MM.1S (cell line): ENCODE data around the gene PPOX.

Source experiments
- DNase-seq: peaks from one replicate; pipeline ENCODE4 v3.0.0-alpha.2; 2015
- H2AFZ ChIP-seq: fragments of 300-600 bp; sonication (generic); 2 replicates; pipeline ENCODE4 v1.6.0; 2016; ENCODE audit warnings: antibody characterized with exemption, low read length
- H3F3A ChIP-seq: fragments of 300-600 bp; sonication (generic); 2 replicates; pipeline ENCODE4 v1.6.1; 2016; ENCODE audit warnings: mild to moderate bottlenecking, antibody characterized with exemption, low read length, moderate library complexity, mixed read lengths; ENCODE audit not compliant: insufficient read depth
- H3K27ac ChIP-seq: fragments of 300-600 bp; sonication (generic); 2 replicates; pipeline ENCODE4 v1.5.1; 2016; ENCODE audit warnings: mild to moderate bottlenecking, low read length
- H3K27me3 ChIP-seq: fragments of 300-600 bp; sonication (generic); replicated peaks from 2 replicates; pipeline ENCODE4 v1.6.0; 2016; ENCODE audit warnings: low read length; ENCODE audit not compliant: insufficient read depth
- H3K36me3 ChIP-seq: fragments of 300-600 bp; sonication (generic); replicated peaks from 2 replicates; pipeline ENCODE4 v1.6.1; 2016; ENCODE audit warnings: mild to moderate bottlenecking, low read length, mixed read lengths; ENCODE audit not compliant: insufficient read depth
- H3K4me1 ChIP-seq: fragments of 300-600 bp; sonication (generic); 2 replicates; pipeline ENCODE4 v1.6.1; 2016; ENCODE audit warnings: low read length, mixed read lengths
- H3K4me2 ChIP-seq: fragments of 300-600 bp; sonication (generic); 2 replicates; pipeline ENCODE4 v1.6.0; 2016; ENCODE audit warnings: low read depth, low read length
- H3K4me3 ChIP-seq: fragments of 300-600 bp; sonication (generic); 2 replicates; pipeline ENCODE4 v1.5.1; 2016; ENCODE audit warnings: low read length, mixed read lengths
- H3K79me2 ChIP-seq: fragments of 300-600 bp; sonication (generic); 2 replicates; pipeline ENCODE4 v1.6.1; 2016; ENCODE audit warnings: mixed run types, low read length, mixed read lengths
- H3K9ac ChIP-seq: fragments of 300-600 bp; sonication (generic); 2 replicates; pipeline ENCODE4 v1.6.1; 2016; ENCODE audit warnings: low read length, mixed read lengths
- H3K9me2 ChIP-seq: fragments of 300-600 bp; sonication (generic); replicated peaks from 2 replicates; pipeline ENCODE4 v1.6.1; 2016; ENCODE audit warnings: mild to moderate bottlenecking, low read length, mixed read lengths; ENCODE audit not compliant: insufficient read depth
- H3K9me3 ChIP-seq: fragments of 300-600 bp; sonication (generic); replicated peaks from 2 replicates; pipeline ENCODE4 v1.6.1; 2016; ENCODE audit warnings: mild to moderate bottlenecking, low read length, mixed read lengths; ENCODE audit not compliant: insufficient read depth
- H4K20me1 ChIP-seq: fragments of 300-600 bp; sonication (generic); 2 replicates; pipeline ENCODE4 v1.6.1; 2016; ENCODE audit warnings: mild to moderate bottlenecking, low read length, moderate library complexity, mixed read lengths; ENCODE audit not compliant: insufficient read depth
- CTCF ChIP-seq: fragments of 300-600 bp; sonication (generic); IDR thresholded peaks from 2 replicates; pipeline ENCODE4 v1.5.1; 2016; ENCODE audit warnings: antibody characterized with exemption, low read length, mixed read lengths
- EZH2 ChIP-seq: fragments of 300-600 bp; sonication (generic); optimal IDR thresholded peaks from 2 replicates; pipeline ENCODE3; 2017; ENCODE audit warnings: low read depth, mild to moderate bottlenecking, antibody characterized with exemption, low read length, mixed read lengths
- EZH2phosphoT487 ChIP-seq: fragments of 300-600 bp; sonication (generic); IDR thresholded peaks from 2 replicates; pipeline ENCODE4 v1.6.1; 2018; ENCODE audit warnings: antibody characterized with exemption, low read length

The PPOX gene

GRCh38 chr1:161160671-161161145 lies 5.5 kb upstream of the PPOX start:
- no peak overlapping the region for H3K27ac ChIP-seq
- no peaks in the 10 kb centered on the region for H4K20me1 ChIP-seq
- no peak overlapping the region for H3K4me2 ChIP-seq
- H3K9me2 ChIP-seq: no peaks in the 10 kb centered on the region
- H2AFZ ChIP-seq: no peak overlapping the region
- H3K4me1 ChIP-seq: peaks cover 27% of the 10 kb centered on the region
- no peak overlapping the region for H3K4me3 ChIP-seq
- H3K9ac ChIP-seq: no peak overlapping the region
- TF ChIP-seq CTCF (no peak), EZH2phosphoT487 (no peak), EZH2 (no peak)
- H3K27me3 ChIP-seq: no peaks in the 10 kb centered on the region
- peaks cover 5% of the 10 kb centered on the region; the same call in 1 of the 2 replicates for H3K36me3 ChIP-seq
- no peak for DNase-seq
- peaks cover 23% of the 10 kb centered on the region for H3K79me2 ChIP-seq
- peaks cover 22% of the 10 kb centered on the region for H3F3A ChIP-seq
- H3K9me3 ChIP-seq: no peaks in the 10 kb centered on the region

GRCh38 chr1:161161652-161162051 lies 4.6 kb upstream of the PPOX start:
- Histone ChIP-seq H3K79me2 (peaks cover 20% of the 10 kb centered on the region), H4K20me1 (no peaks in the 10 kb centered on the region), H3K9ac (no peak overlapping the region), H3K4me1 (peaks cover 27% of the 10 kb centered on the region), H3K4me2 (no peak overlapping the region), H3K36me3 (peaks cover 5% of the 10 kb centered on the region; the same call in 1 of the 2 replicates), H3K27ac (no peak overlapping the region), H3K4me3 (no peak overlapping the region), H2AFZ (no peak overlapping the region), H3K9me3 (no peaks in the 10 kb centered on the region), H3F3A (peaks cover 29% of the 10 kb centered on the region), H3K9me2 (no peaks in the 10 kb centered on the region), H3K27me3 (no peaks in the 10 kb centered on the region)
- no peak for TF ChIP-seq CTCF
- TF ChIP-seq EZH2phosphoT487: no peak
- TF ChIP-seq EZH2: no peak
- DNase-seq: no peak

DNA sequence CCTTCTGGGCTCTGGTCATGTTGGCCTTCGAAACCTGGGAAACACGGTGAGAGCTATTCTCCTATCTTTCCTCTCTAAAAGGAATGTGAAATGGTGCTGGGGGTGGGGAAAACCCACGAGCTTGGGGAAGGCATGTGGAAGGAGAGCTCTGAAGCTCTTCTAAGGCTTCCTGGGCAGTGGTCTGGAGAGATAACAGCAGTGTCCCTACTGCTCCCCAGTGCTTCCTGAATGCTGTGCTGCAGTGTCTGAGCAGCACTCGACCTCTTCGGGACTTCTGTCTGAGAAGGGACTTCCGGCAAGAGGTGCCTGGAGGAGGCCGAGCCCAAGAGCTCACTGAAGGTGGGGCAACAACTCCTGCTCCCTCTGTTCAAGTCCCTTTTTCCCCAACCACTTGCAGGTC lies 4.2 kb upstream of the PPOX start:
- no peak overlapping the region for H3K4me2 ChIP-seq
- peaks cover 5% of the 10 kb centered on the region; the same call in 1 of the 2 replicates for H3K36me3 ChIP-seq
- peaks cover 24% of the 10 kb centered on the region for H3K79me2 ChIP-seq
- H3K4me1 ChIP-seq: peaks cover 28% of the 10 kb centered on the region
- H3K27me3 ChIP-seq: no peaks in the 10 kb centered on the region
- H2AFZ ChIP-seq: no peak overlapping the region
- TF ChIP-seq CTCF: no peak
- TF ChIP-seq EZH2: no peak
- TF ChIP-seq EZH2phosphoT487: no peak
- H3K9me3 ChIP-seq: no peaks in the 10 kb centered on the region
- peaks cover 30% of the 10 kb centered on the region for H3F3A ChIP-seq
- H3K4me3 ChIP-seq: no peak overlapping the region
- no peaks in the 10 kb centered on the region for H4K20me1 ChIP-seq
- no peak for DNase-seq
- H3K9ac ChIP-seq: no peak overlapping the region
- no peaks in the 10 kb centered on the region for H3K9me2 ChIP-seq
- no peak overlapping the region for H3K27ac ChIP-seq
